ENCODE results near the gene ENO1.

GRCh38 chr1:8911416-8912309, 33.2 kb upstream of the ENO1 start:
- no peak for TF ChIP-seq CTCF (conservative IDR thresholded peaks at IDR 0.05)
- no peak for TF ChIP-seq ZFX (IDR thresholded peaks at IDR 0.05)
